ENCODE results near the gene BABAM2.
A peak's percentile ranks its signal among the peaks of the same experiment; 100 is the strongest.

The BABAM2 gene

GRCh38 chr2:28336982-28337627 lies 446.6 kb downstream of the BABAM2 start:
- H3K4me1 ChIP-seq (ENCODE audit: control insufficient read depth in 1 of 2, insufficient read depth in 2 of 2, low read length in 2 of 2), result peaks cover 8 to 12% of the 10 kb centered on the region in 2 donors
- H3K27me3 ChIP-seq (ENCODE audit: low read depth, low read length), result no peaks in the 10 kb centered on the region
- H3K9me3 ChIP-seq (ENCODE audit: control insufficient read depth in 1 of 2, low read length in 2 of 2), result no peaks in the 10 kb centered on the region
- no peak overlapping the region for H3K27ac ChIP-seq (ENCODE audit: low read length)
- no peak overlapping the region for H3K4me3 ChIP-seq (ENCODE audit: low read depth in 1 of 2, low read length in 2 of 2)
- H3K36me3 ChIP-seq (ENCODE audit: control insufficient read depth in 1 of 2, insufficient read depth in 2 of 2, low read length in 2 of 2), result no peaks in the 10 kb centered on the region

- H3K9me3 ChIP-seq (ENCODE audit: control insufficient read depth in 1 of 2, low read length in 2 of 2), result no peaks in the 10 kb centered on the region
- no peak overlapping the region for H3K4me3 ChIP-seq (ENCODE audit: low read depth in 1 of 2, low read length in 2 of 2)
- H3K27ac ChIP-seq (ENCODE audit: low read length), result no peak overlapping the region
- H3K4me1 ChIP-seq (ENCODE audit: control insufficient read depth in 1 of 2, insufficient read depth in 2 of 2, low read length in 2 of 2), result peaks cover 12 to 15% of the 10 kb centered on the region in 2 donors
- no peaks in the 10 kb centered on the region for H3K27me3 ChIP-seq (ENCODE audit: low read depth, low read length)
- no peaks in the 10 kb centered on the region for H3K36me3 ChIP-seq (ENCODE audit: control insufficient read depth in 1 of 2, insufficient read depth in 2 of 2, low read length in 2 of 2)
These were observed 447.7 kb downstream of the BABAM2 start for GRCh38 chr2:28338046-28338817.

GRCh38 chr2:28338831-28339321 lies 448.3 kb downstream of the BABAM2 start:
- Histone ChIP-seq H3K27me3 (ENCODE audit: low read depth, low read length) (no peaks in the 10 kb centered on the region), H3K4me3 (ENCODE audit: low read depth in 1 of 2, low read length in 2 of 2) (no peak overlapping the region), H3K27ac (ENCODE audit: low read length) (no peak overlapping the region), H3K36me3 (ENCODE audit: control insufficient read depth in 1 of 2, insufficient read depth in 2 of 2, low read length in 2 of 2) (no peaks in the 10 kb centered on the region), H3K9me3 (ENCODE audit: control insufficient read depth in 1 of 2, low read length in 2 of 2) (no peaks in the 10 kb centered on the region), H3K4me1 (ENCODE audit: control insufficient read depth in 1 of 2, insufficient read depth in 2 of 2, low read length in 2 of 2) (peaks cover 12 to 15% of the 10 kb centered on the region in 2 donors)

GRCh38 chr2:28339516-28340175 lies 449.1 kb downstream of the BABAM2 start:
- Histone ChIP-seq H3K9me3 (ENCODE audit: control insufficient read depth in 1 of 2, low read length in 2 of 2) (no peaks in the 10 kb centered on the region), H3K4me1 (ENCODE audit: control insufficient read depth in 1 of 2, insufficient read depth in 2 of 2, low read length in 2 of 2) (peaks cover 12 to 15% of the 10 kb centered on the region in 2 donors), H3K27ac (ENCODE audit: low read length) (no peak overlapping the region), H3K27me3 (ENCODE audit: low read depth, low read length) (no peaks in the 10 kb centered on the region), H3K4me3 (ENCODE audit: low read depth in 1 of 2, low read length in 2 of 2) (no peak overlapping the region), H3K36me3 (ENCODE audit: control insufficient read depth in 1 of 2, insufficient read depth in 2 of 2, low read length in 2 of 2) (no peaks in the 10 kb centered on the region)

- Histone ChIP-seq H3K4me1 (ENCODE audit: control insufficient read depth in 1 of 2, insufficient read depth in 2 of 2, low read length in 2 of 2) (peaks cover 12 to 15% of the 10 kb centered on the region in 2 donors), H3K9me3 (ENCODE audit: control insufficient read depth in 1 of 2, low read length in 2 of 2) (no peaks in the 10 kb centered on the region), H3K27ac (ENCODE audit: low read length) (peak overlapping the region; percentile 14), H3K27me3 (ENCODE audit: low read depth, low read length) (no peaks in the 10 kb centered on the region), H3K36me3 (ENCODE audit: control insufficient read depth in 1 of 2, insufficient read depth in 2 of 2, low read length in 2 of 2) (no peaks in the 10 kb centered on the region), H3K4me3 (ENCODE audit: low read depth in 1 of 2, low read length in 2 of 2) (no peak overlapping the region)
These were observed 450.0 kb downstream of the BABAM2 start for GRCh38 chr2:28340312-28341202.

GRCh38 chr2:28341208-28341891 lies 450.8 kb downstream of the BABAM2 start:
- Histone ChIP-seq H3K4me3 (ENCODE audit: low read depth in 1 of 2, low read length in 2 of 2) (no peak overlapping the region), H3K36me3 (ENCODE audit: control insufficient read depth in 1 of 2, insufficient read depth in 2 of 2, low read length in 2 of 2) (no peaks in the 10 kb centered on the region), H3K27ac (ENCODE audit: low read length) (peak overlapping the region; percentile 14), H3K9me3 (ENCODE audit: control insufficient read depth in 1 of 2, low read length in 2 of 2) (no peaks in the 10 kb centered on the region), H3K4me1 (ENCODE audit: control insufficient read depth in 1 of 2, insufficient read depth in 2 of 2, low read length in 2 of 2) (peaks cover 12 to 15% of the 10 kb centered on the region in 2 donors), H3K27me3 (ENCODE audit: low read depth, low read length) (no peaks in the 10 kb centered on the region)

GRCh38 chr2:28342081-28342967 lies 451.8 kb downstream of the BABAM2 start:
- no peak overlapping the region for H3K4me3 ChIP-seq (ENCODE audit: low read depth in 1 of 2, low read length in 2 of 2)

GRCh38 chr2:28343184-28343942 lies 452.8 kb downstream of the BABAM2 start:
- Histone ChIP-seq H3K4me1 (ENCODE audit: control insufficient read depth in 1 of 2, insufficient read depth in 2 of 2, low read length in 2 of 2) (peaks cover 7 to 8% of the 10 kb centered on the region in 2 donors), H3K4me3 (ENCODE audit: low read depth in 1 of 2, low read length in 2 of 2) (no peak overlapping the region), H3K27me3 (ENCODE audit: low read depth, low read length) (no peaks in the 10 kb centered on the region), H3K9me3 (ENCODE audit: control insufficient read depth in 1 of 2, low read length in 2 of 2) (no peaks in the 10 kb centered on the region), H3K36me3 (ENCODE audit: control insufficient read depth in 1 of 2, insufficient read depth in 2 of 2, low read length in 2 of 2) (no peaks in the 10 kb centered on the region), H3K27ac (ENCODE audit: low read length) (peak overlapping the region; percentile 21)

More at GRCh38 chr2:28342081-28342967, 451.8 kb downstream of the BABAM2 start:
- H3K9me3 ChIP-seq (ENCODE audit: control insufficient read depth in 1 of 2, low read length in 2 of 2), result no peaks in the 10 kb centered on the region
- no peaks in the 10 kb centered on the region for H3K27me3 ChIP-seq (ENCODE audit: low read depth, low read length)
- H3K4me1 ChIP-seq (ENCODE audit: control insufficient read depth in 1 of 2, insufficient read depth in 2 of 2, low read length in 2 of 2), result peaks cover 12 to 15% of the 10 kb centered on the region in 2 donors
- H3K36me3 ChIP-seq (ENCODE audit: control insufficient read depth in 1 of 2, insufficient read depth in 2 of 2, low read length in 2 of 2), result no peaks in the 10 kb centered on the region
- H3K27ac ChIP-seq (ENCODE audit: low read length), result peak overlapping the region; percentile 21

- H3K27me3 ChIP-seq (ENCODE audit: low read depth, low read length), result no peaks in the 10 kb centered on the region
- no peaks in the 10 kb centered on the region for H3K9me3 ChIP-seq (ENCODE audit: control insufficient read depth in 1 of 2, low read length in 2 of 2)
- H3K27ac ChIP-seq (ENCODE audit: low read length), result no peak overlapping the region
- H3K4me1 ChIP-seq (ENCODE audit: control insufficient read depth in 1 of 2, insufficient read depth in 2 of 2, low read length in 2 of 2), result peaks cover 7 to 8% of the 10 kb centered on the region in 2 donors
- no peaks in the 10 kb centered on the region for H3K36me3 ChIP-seq (ENCODE audit: control insufficient read depth in 1 of 2, insufficient read depth in 2 of 2, low read length in 2 of 2)
- H3K4me3 ChIP-seq (ENCODE audit: low read depth in 1 of 2, low read length in 2 of 2), result no peak overlapping the region
These were observed 453.6 kb downstream of the BABAM2 start for GRCh38 chr2:28343971-28344715.

Measured in muscle layer of duodenum (tissue), 2 donors.